ENCODE results near the gene GCK.

DNA sequence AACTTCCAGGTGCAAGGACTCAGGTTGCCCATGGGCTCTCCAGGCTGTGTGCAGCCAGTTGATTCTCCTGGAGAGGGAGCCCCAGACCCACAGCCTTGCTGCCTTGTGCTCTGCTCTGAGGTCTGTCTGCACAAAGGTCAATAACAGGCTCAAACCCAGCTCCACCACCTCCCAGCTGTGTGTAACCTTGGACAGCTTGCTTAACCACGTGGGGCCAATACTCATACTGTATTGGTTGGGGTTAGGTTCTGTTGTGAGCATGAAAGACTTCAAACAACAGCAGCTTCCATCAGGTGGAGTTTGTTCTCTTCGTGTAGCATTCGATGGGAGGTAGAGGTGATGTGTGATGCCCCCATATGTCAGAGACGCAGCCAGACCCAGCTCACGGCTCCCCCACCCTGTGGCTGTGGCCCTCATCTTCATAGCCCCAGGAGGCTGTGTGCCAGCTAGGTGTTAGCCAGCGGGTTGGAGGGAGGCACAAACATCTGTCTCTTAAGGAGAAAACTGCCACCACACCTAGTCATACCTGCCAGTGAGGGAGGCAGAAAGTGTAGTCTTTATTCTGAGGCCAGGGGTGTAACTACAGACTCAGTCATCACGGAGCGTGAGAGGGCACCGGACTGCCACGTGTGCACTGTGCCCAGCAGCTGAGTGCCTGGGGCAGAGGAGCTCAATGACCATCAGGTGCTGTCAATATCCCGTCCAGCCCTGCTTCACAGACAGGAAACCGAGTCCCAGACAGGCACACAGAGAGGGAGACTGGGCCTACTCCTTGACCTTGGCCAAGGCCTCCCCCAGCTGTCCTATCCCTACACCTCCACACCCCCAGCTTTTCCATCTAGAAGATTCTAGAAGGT lies 57.8 kb downstream of the GCK start:
- TF ChIP-seq, protein P1, sequence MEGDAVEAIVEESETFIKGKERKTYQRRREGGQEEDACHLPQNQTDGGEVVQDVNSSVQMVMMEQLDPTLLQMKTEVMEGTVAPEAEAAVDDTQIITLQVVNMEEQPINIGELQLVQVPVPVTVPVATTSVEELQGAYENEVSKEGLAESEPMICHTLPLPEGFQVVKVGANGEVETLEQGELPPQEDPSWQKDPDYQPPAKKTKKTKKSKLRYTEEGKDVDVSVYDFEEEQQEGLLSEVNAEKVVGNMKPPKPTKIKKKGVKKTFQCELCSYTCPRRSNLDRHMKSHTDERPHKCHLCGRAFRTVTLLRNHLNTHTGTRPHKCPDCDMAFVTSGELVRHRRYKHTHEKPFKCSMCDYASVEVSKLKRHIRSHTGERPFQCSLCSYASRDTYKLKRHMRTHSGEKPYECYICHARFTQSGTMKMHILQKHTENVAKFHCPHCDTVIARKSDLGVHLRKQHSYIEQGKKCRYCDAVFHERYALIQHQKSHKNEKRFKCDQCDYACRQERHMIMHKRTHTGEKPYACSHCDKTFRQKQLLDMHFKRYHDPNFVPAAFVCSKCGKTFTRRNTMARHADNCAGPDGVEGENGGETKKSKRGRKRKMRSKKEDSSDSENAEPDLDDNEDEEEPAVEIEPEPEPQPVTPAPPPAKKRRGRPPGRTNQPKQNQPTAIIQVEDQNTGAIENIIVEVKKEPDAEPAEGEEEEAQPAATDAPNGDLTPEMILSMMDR (IDR thresholded peaks at IDR 0.05): no peak
- TF ChIP-seq POLR2AphosphoS5 (IDR thresholded peaks at IDR 0.05): no peak
- TF ChIP-seq POLR2A (IDR thresholded peaks at IDR 0.05): no peak
- TF ChIP-seq EP300 (IDR thresholded peaks at IDR 0.05; ENCODE audit: low read depth): no peak
